Lung (tissue), 12 donors: ENCODE measurements around the gene PPFIA2. TPM values are rescaled to one million over a fixed set of nuclear protein-coding genes. Genes with fewer than 3 reads are reported as not detected.

Experiments
- ATAC-seq: fragments of 200-7000 bp; cut with Tn5 transposase; one replicate; pipeline ENCODE4 v1.9.1; 2020; ENCODE audit warnings: moderate number of reproducible peaks; ENCODE audit not compliant: insufficient read depth, low FRiP score
- DNase-seq, 3 donors: peaks; one replicate each; pipeline ENCODE4 v3.0.0-alpha.2; 2013 to 2017
- H3K27ac ChIP-seq, 2 donors: one replicate each; pipeline ENCODE4 v1.5.1; 2013; ENCODE audit warnings: mild to moderate bottlenecking in 2 of 2, moderate library complexity in 2 of 2, control low read depth in 1 of 2, inconsistent platforms in 1 of 2, low read depth in 1 of 2, low read length in 1 of 2
- H3K27me3 ChIP-seq, 3 donors: one replicate each; pipeline ENCODE4 v1.5.1; 2013; ENCODE audit warnings: low read length in 2 of 3; ENCODE audit not compliant: control insufficient read depth in 3 of 3, insufficient read depth in 3 of 3
- H3K36me3 ChIP-seq, 4 donors: one replicate each; pipeline ENCODE4 v1.5.1; 2013; ENCODE audit warnings: low read length in 4 of 4, mild to moderate bottlenecking in 1 of 4, moderate library complexity in 1 of 4; ENCODE audit not compliant: control insufficient read depth in 4 of 4, insufficient read depth in 4 of 4
- H3K4me1 ChIP-seq, 5 donors: one replicate each; pipeline ENCODE4 v1.5.1; 2013; ENCODE audit warnings: low read length in 5 of 5, mild to moderate bottlenecking in 2 of 5, moderate library complexity in 1 of 5; ENCODE audit not compliant: control insufficient read depth in 5 of 5, insufficient read depth in 5 of 5
- H3K4me3 ChIP-seq: one replicate; pipeline ENCODE4 v1.5.1; 2013; ENCODE audit warnings: mild to moderate bottlenecking, control low read depth, moderate library complexity
- H3K9ac ChIP-seq, 2 donors: one replicate each; pipeline ENCODE4 v1.5.1; 2013; ENCODE audit warnings: low read length in 2 of 2, control low read depth in 1 of 2; ENCODE audit not compliant: insufficient read depth in 1 of 2
- H3K9me3 ChIP-seq, 4 donors: one replicate each; pipeline ENCODE4 v1.5.1; 2013; ENCODE audit warnings: low read length in 3 of 4, mild to moderate bottlenecking in 1 of 4, moderate library complexity in 1 of 4; ENCODE audit not compliant: control insufficient read depth in 4 of 4, insufficient read depth in 3 of 4
- CTCF ChIP-seq: IDR thresholded peaks from 2 replicates; pipeline ENCODE4 v1.5.1; 2012; ENCODE audit warnings: mild to moderate bottlenecking; ENCODE audit errors: control extremely low read depth, extremely low read depth
- WGBS, 2 donors: extraction: QIAGEN DNeasy Blood & Tissue Kit; methylation state at CpG; one replicate each; pipeline ENCODE4 v1.1.7; 2013; 5-methylcytosine and 5-hydroxymethylcytosine counted together
- polyA plus RNA-seq, 2 donors: library from polyadenylated mRNA; stranded (reverse); fragments of 200-250 nt; gene quantifications; one replicate each; pipeline ENCODE4 v1.2.1, GENCODE V29; 2013
- total RNA-seq, 2 donors: library from RNA; depleted of rRNA in 1 of 2; stranded (reverse); fragments of >200 nt in 1 of 2; gene quantifications; one replicate each; pipeline ENCODE4 v1.2.1, GENCODE V29; 2014 to 2021
- donor health status: control.
- donor health status: control.
- donor health status: Bipolar disorder and iron deficiency.
- donor health status: healthy.
- donor health status: DM: yes; HTN: yes; CAD: no.

PPFIA2 gene
- total and polyA plus RNA-seq, 4 donors: 0.09 to 2.3 (median 0.89) TPM

DNA sequence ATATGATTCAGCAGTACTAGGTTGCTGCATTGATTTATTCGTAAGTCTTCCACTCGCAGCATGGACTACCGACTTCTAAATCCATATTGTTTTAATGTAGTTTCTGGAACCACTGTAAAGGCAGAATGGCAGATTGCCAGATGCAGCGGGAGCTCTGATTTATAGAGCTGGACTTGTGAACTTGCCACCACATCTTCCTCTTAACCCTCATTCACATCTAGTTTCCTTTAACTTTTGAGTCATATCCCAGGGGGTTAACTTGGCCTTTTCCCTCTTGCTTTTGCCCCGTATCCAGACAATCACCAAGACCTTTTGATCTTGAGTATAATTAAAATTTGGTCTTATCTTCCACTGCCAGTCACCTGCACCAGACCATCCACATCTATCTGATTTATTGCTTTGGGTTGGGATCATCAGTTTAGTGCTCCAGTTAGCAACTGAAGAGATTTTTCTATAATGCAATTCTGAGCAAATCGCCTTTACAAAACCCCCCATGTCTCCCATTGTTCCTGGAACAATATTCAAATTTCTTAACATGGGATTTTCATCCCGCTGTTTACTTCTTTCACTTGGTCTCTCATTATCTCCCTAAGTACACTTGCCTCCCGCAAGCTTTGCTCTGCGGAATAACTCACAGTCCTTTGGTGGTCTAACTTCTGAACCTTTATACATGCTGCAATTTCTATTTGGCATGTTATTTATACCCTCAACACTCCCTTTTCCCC lies 550.8 kb downstream of the PPFIA2 start:
- H3K4me3 ChIP-seq: no peak overlapping the region
- 68 to 72% methylated on average over 9 of the region's 9 CpGs for WGBS, 2 donors
- no peak overlapping the region for H3K27ac ChIP-seq
- H3K9me3 ChIP-seq: no peaks in the 10 kb centered on the region
- peaks cover 0 to 16% (median 3%) of the 10 kb centered on the region in 5 donors for H3K4me1 ChIP-seq
- no peak for TF ChIP-seq CTCF
- no peaks in the 10 kb centered on the region for H3K27me3 ChIP-seq
- ATAC-seq (no peak), DNase-seq (peak in 1 of 3 donors; percentile 25)
- H3K36me3 ChIP-seq: peaks cover 0 to 2% (median 1%) of the 10 kb centered on the region in 4 donors
- H3K9ac ChIP-seq: no peak overlapping the region
